Vagina (tissue), 2 donors: ENCODE measurements around the gene CASKIN2.

Experiments
- CTCF ChIP-seq, 3 experiments: fragments of 450-650 bp in 2 of 3; fragments of 200-600 bp in 1 of 3; sonication (generic) in 1 of 3; IDR thresholded peaks; one replicate each; pipeline ENCODE4 v1.5.1; 2017 to 2019; ENCODE audit warnings: antibody characterized with exemption in 3 of 3, mild to moderate bottlenecking in 2 of 3, moderate library complexity in 2 of 3
- POLR2A ChIP-seq, 2 donors: fragments of 450-650 bp; IDR thresholded peaks; one replicate each; pipeline ENCODE4 v1.6.1; 2017; ENCODE audit warnings: antibody characterized with exemption in 2 of 2, mild to moderate bottlenecking in 2 of 2, moderate library complexity in 2 of 2
- POLR2AphosphoS5 ChIP-seq, 2 donors: sonication (generic); formaldehyde crosslinking; IDR thresholded peaks; one replicate each; pipeline ENCODE4 v1.9.0; 2017; ENCODE audit warnings: antibody characterized with exemption in 2 of 2, mild to moderate bottlenecking in 2 of 2, low read depth in 1 of 2; ENCODE audit not compliant: insufficient read depth in 1 of 2

GRCh38 chr17:75498039-75498725 lies 17.2 kb downstream of the CASKIN2 start:
- TF ChIP-seq CTCF (IDR thresholded peaks at IDR 0.05) (no peak), POLR2A (IDR thresholded peaks at IDR 0.05) (no peak), POLR2AphosphoS5 (IDR thresholded peaks at IDR 0.05; ENCODE audit: insufficient read depth in 1 of 2, low read depth in 1 of 2) (no peak)
